Left ventricle myocardium inferior (tissue), 1 donor: ENCODE results near the gene PRPF38B. TPM values are rescaled to one million over a fixed set of nuclear protein-coding genes. Genes with fewer than 3 reads are reported as not detected.

Experiments
- DNase-seq: peaks from one replicate; pipeline ENCODE4 v3.0.0-alpha.2; 2020
- H3K27ac ChIP-seq: fragments of 200-600 bp; replicated peaks from 2 replicates; pipeline ENCODE4 v1.8.0; 2021
- H3K27me3 ChIP-seq: fragments of 200-600 bp; 2 replicates; pipeline ENCODE4 v1.8.0; 2021; ENCODE audit warnings: low read depth
- H3K36me3 ChIP-seq: fragments of 200-600 bp; 2 replicates; pipeline ENCODE4 v1.8.0; 2021
- H3K4me1 ChIP-seq: fragments of 200-600 bp; 2 replicates; pipeline ENCODE4 v1.8.0; 2021
- H3K4me3 ChIP-seq: fragments of 200-600 bp; 2 replicates; pipeline ENCODE4 v1.8.0; 2021; ENCODE audit warnings: mild to moderate bottlenecking, moderate library complexity
- H3K9me3 ChIP-seq: fragments of 200-600 bp; replicated peaks from 2 replicates; pipeline ENCODE4 v1.8.0; 2021
- intact Hi-C: fragments of 100-400 bp; cut with micrococcal nuclease; formaldehyde crosslinking; loops from one replicate; pipeline ENCODE4 v1.11.0; 2022
- total RNA-seq: library from RNA; stranded (reverse); fragmentation: NEBNext Ultra II Directional; extraction: Animal tissue kit (Norgen Biotek cat#: 25700); gene quantifications from one replicate; pipeline ENCODE4 v1.2.1, GENCODE V29; 2021
- TF ChIP-seq, protein P1 (sequence below): fragments of 200-600 bp; IDR thresholded peaks from 2 replicates; pipeline ENCODE4 v1.8.0; 2021; ENCODE audit warnings: antibody characterized with exemption, mild to moderate bottlenecking, borderline replicate concordance
- donor health status: DM: no; HTN: yes; CAD: no; lungs with severe emphysema.

The PRPF38B gene
- total RNA-seq, 1 donor from 2014 or later, result 16.5 TPM

DNA sequence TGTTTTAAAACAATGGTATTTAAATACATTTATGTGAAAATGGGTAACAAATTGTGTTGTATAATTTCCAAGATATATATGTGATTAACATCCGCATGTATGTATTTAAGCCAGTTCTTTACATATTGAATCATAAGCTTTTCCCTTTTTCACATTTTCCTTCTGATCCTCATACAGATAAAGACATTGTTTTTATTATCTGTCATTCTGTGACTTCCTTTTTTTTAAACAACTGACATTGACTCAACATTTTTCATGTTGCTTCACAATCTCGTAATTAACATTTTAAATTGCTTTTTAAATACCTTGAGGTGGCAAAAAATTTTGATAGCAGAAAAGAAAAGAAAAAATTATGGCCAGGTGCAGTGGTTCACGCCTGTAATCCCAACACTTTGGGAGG is 55.8 kb downstream of the PRPF38B start:
- DNase-seq, result no peak
- H3K4me1 ChIP-seq, result peaks cover 41% of the 10 kb centered on the region
- peaks cover 16% of the 10 kb centered on the region for H3K36me3 ChIP-seq
- H3K9me3 ChIP-seq, result no peaks in the 10 kb centered on the region
- no peaks in the 10 kb centered on the region for H3K27me3 ChIP-seq
- intact Hi-C loops, result no loop called here
- peak overlapping the region; percentile 98 for H3K27ac ChIP-seq
- H3K4me3 ChIP-seq, result peak overlapping the region; percentile 90
- TF ChIP-seq, protein P1, sequence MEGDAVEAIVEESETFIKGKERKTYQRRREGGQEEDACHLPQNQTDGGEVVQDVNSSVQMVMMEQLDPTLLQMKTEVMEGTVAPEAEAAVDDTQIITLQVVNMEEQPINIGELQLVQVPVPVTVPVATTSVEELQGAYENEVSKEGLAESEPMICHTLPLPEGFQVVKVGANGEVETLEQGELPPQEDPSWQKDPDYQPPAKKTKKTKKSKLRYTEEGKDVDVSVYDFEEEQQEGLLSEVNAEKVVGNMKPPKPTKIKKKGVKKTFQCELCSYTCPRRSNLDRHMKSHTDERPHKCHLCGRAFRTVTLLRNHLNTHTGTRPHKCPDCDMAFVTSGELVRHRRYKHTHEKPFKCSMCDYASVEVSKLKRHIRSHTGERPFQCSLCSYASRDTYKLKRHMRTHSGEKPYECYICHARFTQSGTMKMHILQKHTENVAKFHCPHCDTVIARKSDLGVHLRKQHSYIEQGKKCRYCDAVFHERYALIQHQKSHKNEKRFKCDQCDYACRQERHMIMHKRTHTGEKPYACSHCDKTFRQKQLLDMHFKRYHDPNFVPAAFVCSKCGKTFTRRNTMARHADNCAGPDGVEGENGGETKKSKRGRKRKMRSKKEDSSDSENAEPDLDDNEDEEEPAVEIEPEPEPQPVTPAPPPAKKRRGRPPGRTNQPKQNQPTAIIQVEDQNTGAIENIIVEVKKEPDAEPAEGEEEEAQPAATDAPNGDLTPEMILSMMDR, result no peak

DNA sequence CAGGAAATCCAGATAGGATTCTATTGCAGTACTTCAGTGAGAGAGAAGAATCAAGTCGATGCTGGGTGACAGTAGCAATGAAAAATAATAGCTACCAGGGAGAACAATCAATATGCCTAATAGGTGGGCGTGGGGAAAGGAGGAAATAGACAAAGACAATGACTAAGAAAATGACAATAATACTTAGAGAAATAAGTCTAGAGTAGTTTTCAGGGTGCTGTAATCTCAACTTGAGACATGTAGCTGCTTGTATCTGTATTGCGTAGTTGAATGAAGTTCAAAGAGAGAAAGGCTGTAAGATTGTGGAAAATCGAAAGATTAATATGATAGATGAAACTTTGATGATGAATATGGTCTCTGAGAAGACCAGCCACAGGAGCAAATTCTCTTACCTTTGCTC is 57.0 kb downstream of the PRPF38B start:
- H3K36me3 ChIP-seq, result peaks cover 26% of the 10 kb centered on the region
- no peak for DNase-seq
- peaks cover 41% of the 10 kb centered on the region for H3K4me1 ChIP-seq
- intact Hi-C loops, result no loop called here
- no peaks in the 10 kb centered on the region for H3K27me3 ChIP-seq
- H3K9me3 ChIP-seq, result no peaks in the 10 kb centered on the region
- no peak overlapping the region for H3K27ac ChIP-seq
- no peak overlapping the region for H3K4me3 ChIP-seq
- TF ChIP-seq, protein P1, result no peak

DNA sequence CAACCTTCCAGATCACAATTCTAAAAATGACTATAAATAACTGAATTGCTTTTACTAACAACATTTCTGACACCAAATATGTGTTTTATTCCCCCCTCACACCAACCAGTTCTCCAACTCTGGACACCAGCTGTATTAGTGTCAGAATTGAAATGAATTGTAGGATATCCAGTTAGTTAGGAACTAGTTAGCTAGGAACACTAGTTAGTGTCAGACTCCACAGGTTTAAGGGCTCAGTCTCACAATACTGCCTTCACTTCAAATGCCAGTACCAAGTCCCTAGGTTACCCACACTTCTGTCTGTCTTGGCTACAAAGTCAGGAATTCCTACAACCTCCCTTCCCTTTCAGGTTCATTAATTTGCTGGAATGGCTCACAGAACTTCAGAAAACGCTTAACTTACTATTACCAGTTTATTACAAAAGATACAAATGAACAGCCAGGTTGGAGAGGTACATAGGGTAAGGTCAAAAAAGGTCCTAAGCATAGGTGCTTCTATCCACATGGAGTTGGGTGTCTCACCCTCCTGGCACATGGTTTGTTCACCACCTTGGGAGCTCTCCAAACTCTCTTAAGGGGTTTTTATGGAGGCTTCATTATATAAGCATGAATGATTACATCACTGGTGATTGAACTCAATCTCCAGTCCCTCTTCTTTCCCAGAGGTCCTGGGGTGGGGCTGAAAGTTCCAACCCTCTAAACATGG is 58.5 kb downstream of the PRPF38B start:
- H3K36me3 ChIP-seq, result peaks cover 27% of the 10 kb centered on the region

More for the DNA sequence above, 58.5 kb downstream of the PRPF38B start:
- Histone ChIP-seq H3K27ac (no peak overlapping the region), H3K4me3 (no peak overlapping the region), H3K4me1 (peaks cover 41% of the 10 kb centered on the region), H3K27me3 (no peaks in the 10 kb centered on the region), H3K9me3 (no peaks in the 10 kb centered on the region)
- DNase-seq, result no peak
- intact Hi-C loops, result no loop called here
- TF ChIP-seq, protein P1, result no peak

Other genes with a start within 250 kb of the PRPF38B start
- gene NBPF6, start 242.0 kb upstream of the PRPF38B start, total RNA-seq, result not detected
- gene EEIG2, start 132.2 kb upstream of the PRPF38B start, total RNA-seq, result 7.5 TPM
- gene HENMT1, start 31.2 kb upstream of the PRPF38B start, total RNA-seq, result 1.4 TPM
- not detected for gene FNDC7, start 20.6 kb downstream of the PRPF38B start, total RNA-seq
- gene STXBP3, start 54.4 kb downstream of the PRPF38B start, total RNA-seq, result 26.8 TPM
- gene AKNAD1, start 164.8 kb downstream of the PRPF38B start, total RNA-seq, result not detected
- 2.5 TPM for gene GPSM2, start 184.7 kb downstream of the PRPF38B start, total RNA-seq